Embryonic facial prominence (tissue), 1 donor: Measurements from ENCODE around the gene PROZ.

Experiments
- DNase-seq: peaks from one replicate; pipeline ENCODE4 v3.0.0-alpha.2; 2016; ENCODE audit errors: extremely low spot score

Gene PROZ

DNA sequence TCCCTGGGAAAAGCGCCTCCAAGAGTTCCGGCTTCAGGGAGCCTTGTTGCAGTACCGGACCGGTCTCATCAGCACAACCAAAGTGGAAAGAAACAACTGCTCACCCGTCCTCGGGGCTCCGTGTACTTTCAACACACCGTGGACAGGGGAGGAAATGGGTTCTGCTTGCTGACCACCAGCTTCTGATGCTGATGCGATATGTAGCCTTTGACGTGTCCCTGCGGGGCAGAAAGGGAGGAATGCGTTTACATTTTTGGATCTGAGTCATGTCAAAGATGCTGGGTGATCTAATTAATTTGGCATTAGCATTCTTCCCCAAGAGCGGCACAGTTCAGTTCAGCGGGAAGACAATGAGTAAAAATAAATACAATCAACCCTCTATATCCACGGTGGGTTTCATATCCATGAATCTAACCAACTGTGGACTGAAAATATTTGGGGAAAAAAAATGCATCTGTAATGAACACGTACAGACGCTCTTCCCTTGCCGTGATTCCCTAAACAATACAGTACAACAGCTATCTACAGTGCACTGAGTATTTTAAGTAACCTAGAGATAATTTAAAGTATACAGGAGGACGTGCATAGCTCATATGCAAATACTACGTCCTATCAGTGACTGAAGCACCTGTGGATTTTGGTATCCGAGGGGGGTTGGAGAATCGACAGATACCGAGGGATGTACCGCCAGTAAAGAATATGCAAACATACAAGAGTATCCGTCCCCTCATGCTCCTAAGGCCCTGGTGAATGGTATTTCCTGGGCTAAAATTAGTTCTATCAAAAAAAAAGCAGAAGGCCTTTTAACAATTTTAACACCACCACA is 19.8 kb downstream of the PROZ start:
- DNase-seq, result no peak

DNA sequence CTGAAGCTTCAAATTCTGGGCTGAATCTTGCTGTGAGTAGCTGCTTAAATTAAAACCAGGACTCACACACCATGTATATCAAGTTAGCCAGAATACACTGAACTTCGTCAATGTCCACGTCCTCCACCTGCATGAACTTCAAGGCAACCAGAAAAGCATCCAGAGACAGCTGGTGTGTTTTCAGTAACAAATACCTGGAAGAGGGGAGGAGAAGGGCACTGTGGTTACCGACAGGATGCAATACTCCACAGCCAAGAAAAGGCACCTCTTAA is 20.4 kb downstream of the PROZ start:
- no peak for DNase-seq

DNA sequence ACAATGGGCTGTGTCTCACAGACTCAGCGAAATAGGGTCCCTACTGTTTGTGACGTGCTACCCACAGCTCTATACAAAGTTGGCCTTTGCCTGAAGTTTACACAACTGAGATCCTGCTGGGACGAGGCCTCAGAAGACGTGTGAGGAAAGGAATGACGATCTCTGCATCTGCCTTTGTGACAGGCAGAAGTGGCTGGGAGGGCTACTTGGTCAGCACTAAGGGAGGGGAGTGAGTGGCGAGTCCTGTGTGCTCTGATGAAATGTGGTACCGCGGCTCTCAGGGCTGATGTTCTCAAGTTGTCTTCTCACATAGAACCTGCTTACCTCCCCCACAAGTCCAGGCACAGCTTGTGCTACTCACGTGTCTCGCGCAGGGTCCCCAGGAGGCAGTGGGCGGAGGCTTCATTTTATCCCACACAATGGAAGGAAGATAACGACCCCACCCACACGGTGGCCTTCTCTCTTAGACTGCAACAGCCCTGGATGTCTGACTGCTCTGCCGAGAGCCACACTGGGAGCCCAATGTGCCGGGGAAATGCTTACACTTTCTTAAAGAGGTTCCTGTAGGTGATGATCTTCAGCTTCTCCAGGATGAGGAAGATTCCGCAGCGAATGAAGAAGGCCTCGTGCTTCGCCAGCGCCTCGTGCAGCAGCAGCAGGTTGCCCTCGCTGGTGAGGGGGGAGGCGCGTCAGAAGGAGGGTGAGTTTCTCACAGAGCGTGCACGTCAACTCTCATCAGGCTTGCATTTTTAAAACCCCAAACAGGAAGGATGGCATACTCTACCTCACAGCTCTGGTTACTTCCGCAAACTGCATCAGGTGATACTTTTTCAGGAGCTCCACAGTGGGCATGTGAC is 21.2 kb downstream of the PROZ start:
- no peak for DNase-seq

DNA sequence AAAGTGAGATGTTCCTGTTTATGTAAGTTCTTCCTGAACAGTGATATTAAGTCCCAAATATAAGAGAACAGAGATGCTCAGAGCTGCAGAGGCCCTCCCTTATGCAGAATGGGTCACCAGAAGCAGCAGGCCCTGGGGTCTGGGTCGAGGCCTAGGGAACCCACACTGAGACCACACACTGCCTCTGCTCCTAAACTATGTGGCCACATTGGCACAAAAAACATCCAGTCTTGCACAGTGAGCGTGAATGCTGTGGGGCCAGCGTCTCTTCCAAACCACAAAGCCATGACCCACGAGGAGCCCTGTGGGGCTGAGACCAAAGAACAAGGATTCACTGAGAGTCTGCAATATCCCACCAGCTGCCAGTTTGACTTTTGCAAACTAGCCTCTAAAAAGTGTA is 23.6 kb downstream of the PROZ start:
- no peak for DNase-seq

DNA sequence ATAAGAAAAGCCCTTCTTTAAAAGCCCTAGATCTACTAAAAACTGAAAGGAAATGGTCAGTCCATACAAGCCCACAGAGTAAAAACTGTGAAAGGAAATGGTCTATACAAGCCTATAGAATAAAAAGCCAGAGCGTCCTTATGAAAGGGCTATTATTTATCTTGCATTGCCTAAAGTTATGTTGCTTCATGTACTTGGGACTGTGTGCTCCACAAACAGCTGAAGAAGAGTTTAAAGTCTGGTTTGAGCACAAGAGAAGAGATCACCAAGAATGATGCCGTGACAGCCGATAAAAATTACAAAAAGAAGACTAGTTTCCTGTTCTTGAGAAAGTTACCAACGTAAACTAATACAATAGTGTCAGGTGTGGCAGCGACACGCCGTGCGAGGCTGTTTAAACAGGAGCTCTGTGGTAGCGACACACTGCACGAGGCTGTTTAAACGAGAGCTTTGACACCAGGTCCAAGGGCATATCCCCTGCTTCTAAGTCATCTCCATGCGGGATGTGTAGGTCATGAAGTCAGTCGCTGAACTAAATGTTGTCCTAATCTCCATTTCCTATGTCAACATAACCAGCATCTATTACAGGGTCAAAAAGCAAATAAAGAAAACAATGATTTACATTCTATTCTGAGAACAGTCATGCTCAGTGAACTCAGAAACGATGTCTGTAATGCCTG is 25.1 kb downstream of the PROZ start:
- no peak for DNase-seq

DNA sequence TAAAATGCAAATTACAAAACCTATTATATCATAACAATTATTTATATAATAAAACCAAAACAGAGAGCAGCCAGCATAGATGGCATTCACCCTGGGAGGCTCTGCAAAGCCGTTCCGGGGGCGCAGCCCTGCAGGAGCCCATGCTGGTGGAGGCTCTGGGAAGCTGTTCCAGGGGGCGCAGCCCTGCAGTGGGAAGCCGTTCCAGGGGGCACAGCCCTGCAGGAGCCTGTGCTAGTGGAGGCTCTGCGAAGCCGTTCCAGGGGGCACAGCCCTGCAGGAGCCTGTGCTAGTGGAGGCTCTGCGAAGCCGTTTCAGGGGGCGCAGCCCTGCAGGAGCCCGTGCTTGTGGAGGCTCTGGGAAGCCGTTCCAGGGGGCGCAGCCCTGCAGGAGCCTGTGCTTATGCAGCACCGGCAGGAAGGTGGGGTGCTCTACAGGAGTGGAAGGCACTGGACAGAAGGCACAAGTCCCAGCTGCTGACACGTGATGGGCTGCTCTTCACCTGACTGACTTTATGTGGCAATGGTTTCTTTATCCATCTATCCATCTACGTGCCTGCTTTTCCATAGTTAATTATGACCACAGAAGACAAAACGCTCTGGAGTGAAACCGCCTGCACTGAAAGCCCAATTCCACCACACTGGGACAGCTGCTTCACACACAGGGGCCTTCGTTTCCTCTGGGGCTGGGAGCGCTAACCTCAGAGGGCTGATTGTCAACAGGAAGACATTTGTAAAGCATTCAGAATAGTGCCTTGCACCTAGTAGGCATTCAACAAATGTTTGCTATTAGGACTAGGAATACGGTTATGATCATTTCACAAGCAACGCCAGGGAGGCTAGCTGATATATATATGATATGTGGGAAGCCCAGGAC is 26.4 kb downstream of the PROZ start:
- no peak for DNase-seq

DNA sequence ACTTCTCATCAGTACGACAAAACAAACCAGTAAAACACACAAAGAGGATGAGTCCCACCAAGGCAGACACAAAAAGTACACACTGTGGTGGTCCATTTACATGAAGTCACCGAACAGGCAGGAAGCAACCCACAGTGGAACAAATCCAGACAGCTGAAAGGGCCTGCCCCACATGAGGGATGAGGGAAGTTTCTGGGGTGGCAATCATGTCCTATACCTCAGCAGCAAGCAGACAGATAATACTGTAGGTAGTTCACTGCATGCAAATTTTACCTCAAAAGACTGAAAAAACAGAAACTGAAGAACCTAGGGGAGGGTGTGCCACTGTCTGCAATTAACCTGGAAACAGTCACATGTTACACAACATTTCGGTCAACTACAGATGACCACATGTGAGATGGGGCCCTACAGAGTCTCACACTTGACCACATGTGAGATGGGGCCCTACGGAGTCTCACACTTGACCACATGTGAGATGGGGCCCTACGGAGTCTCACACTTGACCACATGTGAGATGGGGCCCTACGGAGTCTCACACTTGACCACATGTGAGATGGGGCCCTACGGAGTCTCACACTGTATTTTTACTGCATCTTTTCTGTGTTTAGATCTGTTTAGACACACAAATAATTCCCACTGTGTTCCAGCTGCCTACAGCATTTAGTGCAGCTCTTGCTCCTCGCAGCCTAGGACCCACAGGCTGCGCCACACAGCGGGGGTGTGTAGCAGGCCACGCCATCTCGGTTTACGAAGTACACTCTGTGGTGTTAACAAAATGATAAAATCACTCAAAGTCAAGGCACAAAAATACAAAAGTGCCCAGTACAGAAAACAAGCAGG is 27.8 kb downstream of the PROZ start:
- no peak for DNase-seq

DNA sequence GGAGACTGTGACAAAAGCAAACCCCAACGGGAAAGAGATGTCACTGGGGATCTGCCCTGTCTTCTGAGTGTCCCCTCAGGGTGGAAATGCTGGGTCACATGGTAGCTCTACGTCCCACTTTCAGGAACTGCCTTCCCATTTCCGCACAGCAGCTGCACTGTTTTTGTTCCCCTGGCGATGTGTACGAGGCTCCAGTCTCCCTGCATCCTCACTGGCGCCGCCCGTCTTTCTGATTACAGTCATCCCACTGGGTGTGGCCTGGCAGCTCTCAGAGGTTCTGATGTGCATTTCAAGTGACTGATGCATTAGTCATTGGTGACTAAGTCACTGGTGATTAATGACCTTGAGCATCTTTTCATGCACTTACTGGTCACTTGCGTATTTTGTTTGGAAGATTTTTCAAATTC is 28.8 kb downstream of the PROZ start:
- no peak for DNase-seq

DNA sequence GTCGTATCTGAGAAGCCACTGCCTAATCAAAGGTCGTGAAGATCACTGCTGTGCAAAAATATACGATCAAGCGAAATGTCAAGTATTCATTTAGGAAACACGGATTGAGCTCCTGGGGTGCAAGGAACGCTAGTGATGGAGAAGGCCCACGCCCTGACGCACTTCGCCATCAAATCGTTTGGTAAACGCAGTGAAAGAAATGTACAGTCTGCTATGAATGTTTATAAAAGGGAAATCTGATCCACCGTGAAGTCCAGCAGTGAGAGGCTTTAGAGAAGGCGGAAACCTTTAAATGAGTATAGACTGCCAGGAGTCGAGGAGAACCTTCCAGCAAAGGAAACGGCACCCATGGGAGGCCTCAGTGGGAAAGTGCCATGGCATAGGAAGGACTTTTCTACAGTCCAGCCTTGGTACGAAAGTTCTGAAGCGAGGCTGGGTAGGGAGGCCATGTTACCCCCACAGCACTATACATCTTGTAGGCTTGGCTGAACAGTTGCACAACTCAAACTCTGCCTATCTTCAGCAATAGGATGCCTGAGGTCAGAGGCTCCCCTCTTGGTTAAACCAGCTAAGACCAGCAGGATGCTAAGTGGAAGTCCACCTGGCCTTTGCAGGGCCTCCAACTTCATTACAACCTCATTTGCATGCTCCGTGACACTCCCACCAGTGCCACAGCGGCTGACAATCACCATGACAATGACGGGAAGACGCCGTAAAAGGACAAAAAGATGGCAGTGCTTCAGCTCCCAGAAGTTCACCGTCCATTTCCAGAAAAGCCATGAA is 29.6 kb downstream of the PROZ start:
- no peak for DNase-seq

DNA sequence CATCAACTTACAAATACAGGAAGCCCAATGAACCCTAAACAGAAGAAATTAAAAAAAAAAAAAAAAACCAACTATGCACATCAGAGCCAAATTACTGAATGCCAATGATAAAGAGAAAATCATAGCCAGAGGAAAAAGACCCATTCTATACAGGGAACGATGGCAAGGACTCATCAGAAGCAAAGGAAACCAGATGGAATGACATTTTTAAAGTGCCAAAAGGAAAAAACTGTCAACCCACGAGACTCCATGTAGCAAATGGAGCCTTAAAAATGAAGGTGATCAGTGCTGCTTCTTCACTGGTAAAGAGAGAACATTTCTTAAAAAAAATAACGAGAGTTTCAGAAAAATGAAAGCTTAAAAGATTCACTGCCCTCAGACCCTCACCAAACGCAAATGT is 31.7 kb downstream of the PROZ start:
- no peak for DNase-seq

DNA sequence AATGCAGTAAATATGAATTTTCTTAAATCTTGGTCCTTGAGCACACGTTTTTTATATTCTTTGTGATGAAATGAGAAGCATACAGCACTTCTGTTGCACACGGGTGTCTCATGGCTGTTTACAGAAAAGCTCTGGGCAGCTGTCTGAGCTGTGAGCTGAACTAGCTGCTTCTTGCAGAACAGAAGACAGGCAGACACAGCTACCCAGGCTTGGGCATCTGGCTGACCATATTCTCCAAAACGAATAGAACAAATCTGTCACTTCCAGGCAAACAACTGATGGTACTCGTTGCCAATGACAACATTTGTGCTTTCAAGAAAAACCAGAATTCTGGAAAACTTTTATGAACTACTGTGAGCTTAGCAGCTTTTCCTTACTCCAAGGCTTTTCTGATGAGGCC is 33.8 kb downstream of the PROZ start:
- no peak for DNase-seq

DNA sequence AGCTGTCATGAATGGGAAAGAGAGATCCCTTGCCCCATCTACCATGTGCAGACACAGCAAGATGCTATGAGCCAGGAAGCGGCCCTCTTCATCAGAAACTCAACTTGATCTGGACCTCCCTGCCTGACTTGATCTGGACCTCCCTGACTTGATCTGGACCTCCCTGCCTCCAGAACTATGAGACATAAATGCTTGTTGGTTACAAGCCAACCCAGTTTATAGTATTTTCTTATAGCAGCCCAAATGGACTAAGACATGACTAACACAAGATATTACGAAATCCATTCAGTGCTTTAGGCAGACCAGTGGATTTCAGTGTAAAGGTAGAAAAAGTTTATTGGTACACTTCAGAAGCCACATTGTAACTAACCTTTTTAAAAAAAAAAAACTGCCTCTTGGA is 34.5 kb downstream of the PROZ start:
- DNase-seq, result no peak

DNA sequence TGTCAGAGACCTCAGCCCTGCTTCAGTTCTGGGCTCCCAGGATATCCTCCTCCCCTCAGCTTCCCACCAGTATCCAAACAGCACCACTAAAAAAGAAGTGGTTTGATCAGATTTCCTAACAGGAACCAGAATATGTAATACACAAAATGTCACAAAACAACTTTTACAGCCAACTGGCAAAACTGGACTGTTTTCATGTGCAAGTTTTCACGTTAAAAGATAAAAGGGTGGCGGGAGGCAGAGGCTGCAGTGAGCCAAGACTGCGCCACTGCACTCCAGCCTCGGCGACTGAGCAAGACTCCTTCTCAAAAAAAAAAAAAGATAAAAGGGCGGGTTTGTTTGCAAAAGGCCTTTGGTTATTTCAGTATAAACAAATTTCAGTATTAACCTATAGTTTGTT is 36.9 kb downstream of the PROZ start:
- DNase-seq, result no peak

DNA sequence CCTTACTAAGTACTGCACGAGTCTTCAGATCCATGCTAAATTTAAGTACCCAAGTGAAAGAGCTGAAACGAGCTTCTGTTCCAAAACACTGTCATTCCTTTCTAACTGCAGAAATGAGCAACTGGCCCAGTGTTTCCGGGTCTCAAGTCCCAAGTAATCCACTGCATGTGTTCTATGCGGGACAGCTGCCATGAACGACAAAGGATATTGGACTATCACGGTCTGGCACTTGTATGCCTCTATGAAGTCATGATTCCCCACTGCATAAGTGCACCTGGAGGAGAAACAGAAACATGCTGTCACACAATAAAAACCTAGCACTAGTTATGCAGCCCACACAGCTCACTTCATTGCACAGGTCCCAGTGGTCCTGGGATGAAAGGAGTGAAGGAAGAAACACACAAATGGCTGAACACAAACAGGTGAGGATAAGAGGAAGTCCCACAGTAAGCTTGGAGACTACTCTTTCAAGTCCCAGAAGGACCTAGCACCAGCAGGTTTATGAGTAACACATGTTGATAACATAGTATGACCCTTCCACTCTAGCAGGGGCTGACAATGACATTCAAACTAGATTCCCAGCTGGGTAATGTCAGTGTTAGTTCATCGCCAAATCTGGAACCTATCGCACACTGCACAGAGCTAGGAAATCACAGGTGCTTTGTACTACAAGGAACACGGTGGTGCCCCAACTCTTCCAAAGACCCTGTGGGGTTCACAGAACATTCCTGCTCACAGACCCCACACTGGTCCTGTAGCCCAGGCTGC is 38.7 kb downstream of the PROZ start:
- no peak for DNase-seq

DNA sequence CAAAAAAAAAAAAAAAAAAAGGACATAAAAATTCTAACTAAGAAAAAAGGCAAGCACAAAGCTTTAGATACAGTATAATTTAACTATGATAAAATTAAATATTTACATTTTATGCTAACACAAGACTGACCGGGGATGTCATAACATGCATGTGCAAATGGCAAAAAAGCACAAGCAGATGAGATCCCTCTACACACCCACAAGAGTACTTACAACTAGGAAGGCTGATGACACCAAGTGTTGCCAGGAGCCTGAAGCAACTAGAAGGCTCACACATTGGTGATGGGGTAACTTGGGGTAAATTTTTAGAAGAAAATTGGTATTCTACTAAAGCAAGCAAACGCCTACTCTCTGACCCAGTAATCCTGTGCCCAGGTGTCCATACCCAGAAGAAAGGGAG is 43.4 kb downstream of the PROZ start:
- DNase-seq, result no peak

DNA sequence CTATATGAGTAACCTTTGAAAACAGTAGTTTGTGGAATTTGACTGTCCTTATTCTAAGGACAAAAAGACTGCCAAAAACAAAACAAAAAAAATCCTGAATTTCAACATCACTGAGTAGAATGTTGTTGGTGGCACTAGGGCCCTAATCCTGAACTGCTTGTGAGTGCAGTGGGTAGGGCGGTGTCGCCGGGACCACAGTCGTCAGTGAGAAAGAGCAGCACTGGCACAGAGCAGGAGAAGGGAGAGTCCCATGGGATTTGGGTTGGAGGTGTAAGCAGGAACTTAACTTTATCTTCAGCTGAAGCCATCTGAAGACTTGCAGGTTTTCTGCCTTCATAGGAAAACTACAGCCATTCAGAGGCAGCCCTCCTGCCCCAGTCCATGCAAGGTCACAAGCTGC is 44.5 kb downstream of the PROZ start:
- no peak for DNase-seq

DNA sequence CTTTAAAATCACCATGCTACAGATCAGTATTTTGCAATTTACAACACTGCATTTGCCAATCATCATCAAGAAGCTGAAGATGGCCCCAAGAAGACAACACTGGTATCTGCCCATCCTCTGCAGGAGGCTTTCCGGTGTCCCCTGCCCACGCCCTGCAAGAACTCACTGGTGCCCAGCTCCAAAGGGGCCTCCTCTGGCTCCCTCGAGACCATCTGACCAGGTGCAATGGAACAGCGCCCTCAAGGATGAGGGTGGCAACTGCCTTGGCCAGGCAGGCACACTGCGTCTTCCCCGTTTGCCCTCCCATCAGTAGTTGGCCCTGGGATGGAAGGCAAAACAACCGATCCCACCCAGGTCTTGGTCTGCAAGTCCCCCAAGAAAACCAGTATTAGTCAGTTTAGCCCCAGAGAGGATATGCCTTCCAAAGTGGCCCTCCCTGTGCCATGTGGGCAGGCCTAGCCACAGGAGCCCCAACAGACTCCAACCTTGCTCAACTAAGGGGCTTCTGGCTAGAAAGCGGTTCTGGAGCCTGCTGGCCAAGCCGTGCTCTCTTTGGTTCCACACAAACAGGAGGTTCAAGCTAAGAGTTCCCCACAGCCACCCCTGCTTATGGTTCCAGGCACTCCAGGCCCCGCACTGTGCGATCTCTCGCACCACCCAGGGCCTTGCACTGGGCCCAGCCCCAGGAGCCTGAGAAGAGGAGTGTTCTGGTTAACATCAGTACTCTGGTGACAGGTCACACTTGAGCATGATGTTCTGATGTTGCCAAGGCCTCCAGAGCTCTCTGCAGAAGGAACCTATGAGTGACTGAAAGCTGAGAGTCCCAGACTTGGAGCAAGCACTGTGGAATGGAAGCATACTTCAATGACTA is 45.3 kb downstream of the PROZ start:
- DNase-seq, result no peak

DNA sequence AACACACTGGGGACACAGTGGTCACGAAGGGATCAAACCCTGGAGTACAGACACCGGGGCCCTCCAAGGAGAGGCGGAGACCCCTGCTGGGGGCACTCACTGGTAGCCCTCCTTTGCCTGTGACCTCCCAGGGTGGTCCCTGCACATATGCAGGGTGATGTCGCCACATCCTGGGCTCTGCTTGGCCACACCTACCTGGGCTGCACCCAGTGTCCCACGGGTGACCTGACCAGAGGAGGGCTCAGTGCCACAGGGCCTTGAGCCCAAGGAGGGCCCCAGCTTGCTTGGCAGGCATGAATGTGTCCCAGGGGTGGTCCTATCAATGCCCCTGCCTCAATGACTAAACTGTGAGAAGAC is 45.9 kb downstream of the PROZ start:
- DNase-seq, result no peak
